ENCODE results near the gene FGF3. TPM values are rescaled to one million over a fixed set of nuclear protein-coding genes. Genes with fewer than 3 reads are reported as not detected.

FGF3 gene
- total RNA-seq, 1 donor from 2014 or later, result not detected

DNA sequence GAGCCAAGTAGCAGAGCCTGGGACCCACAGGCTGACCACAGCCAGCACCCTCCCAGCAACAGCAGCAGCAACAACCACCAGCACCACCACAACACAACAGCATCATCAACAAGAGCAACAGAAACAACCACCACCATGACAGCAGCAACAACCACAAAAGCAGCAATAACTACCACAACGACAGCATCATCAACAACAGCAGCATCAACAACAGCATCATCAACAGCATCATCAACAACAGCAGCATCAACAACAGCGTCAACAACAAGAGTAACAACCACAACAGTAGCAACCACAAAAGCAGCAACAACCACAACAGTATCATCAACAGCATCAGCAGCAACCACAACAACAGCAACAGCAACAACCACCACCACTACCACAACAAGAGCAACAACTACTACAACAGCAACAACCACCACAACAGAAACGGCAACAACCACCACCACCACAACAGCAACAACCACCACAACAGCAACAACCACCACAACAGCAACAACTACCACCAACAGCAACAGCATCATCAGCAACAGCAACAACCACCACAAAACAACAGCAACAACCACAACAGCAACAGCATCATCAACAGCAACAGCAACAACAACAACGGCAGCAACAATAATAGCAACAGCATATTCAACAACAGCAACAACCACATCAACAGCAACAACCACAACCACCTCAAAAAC, 22.1 kb upstream of the FGF3 start:
- Mint-ChIP-seq H3K27ac (ENCODE audit: unreplicated experiment) (no peak overlapping the region), H3K4me1 (ENCODE audit: unreplicated experiment) (peaks cover 4% of the 10 kb centered on the region), H3K27me3 (ENCODE audit: unreplicated experiment) (peaks cover 3% of the 10 kb centered on the region), H3K36me3 (ENCODE audit: low read depth, unreplicated experiment) (peaks cover 7% of the 10 kb centered on the region), H3K4me3 (ENCODE audit: unreplicated experiment) (no peak overlapping the region), H3K9me3 (ENCODE audit: unreplicated experiment) (no peaks in the 10 kb centered on the region)
- DNase-seq (ENCODE audit: low spot score), result no peak
- TF ChIP-seq, protein P1, sequence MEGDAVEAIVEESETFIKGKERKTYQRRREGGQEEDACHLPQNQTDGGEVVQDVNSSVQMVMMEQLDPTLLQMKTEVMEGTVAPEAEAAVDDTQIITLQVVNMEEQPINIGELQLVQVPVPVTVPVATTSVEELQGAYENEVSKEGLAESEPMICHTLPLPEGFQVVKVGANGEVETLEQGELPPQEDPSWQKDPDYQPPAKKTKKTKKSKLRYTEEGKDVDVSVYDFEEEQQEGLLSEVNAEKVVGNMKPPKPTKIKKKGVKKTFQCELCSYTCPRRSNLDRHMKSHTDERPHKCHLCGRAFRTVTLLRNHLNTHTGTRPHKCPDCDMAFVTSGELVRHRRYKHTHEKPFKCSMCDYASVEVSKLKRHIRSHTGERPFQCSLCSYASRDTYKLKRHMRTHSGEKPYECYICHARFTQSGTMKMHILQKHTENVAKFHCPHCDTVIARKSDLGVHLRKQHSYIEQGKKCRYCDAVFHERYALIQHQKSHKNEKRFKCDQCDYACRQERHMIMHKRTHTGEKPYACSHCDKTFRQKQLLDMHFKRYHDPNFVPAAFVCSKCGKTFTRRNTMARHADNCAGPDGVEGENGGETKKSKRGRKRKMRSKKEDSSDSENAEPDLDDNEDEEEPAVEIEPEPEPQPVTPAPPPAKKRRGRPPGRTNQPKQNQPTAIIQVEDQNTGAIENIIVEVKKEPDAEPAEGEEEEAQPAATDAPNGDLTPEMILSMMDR (IDR thresholded peaks at IDR 0.05; ENCODE audit: unreplicated experiment), result no peak

DNA sequence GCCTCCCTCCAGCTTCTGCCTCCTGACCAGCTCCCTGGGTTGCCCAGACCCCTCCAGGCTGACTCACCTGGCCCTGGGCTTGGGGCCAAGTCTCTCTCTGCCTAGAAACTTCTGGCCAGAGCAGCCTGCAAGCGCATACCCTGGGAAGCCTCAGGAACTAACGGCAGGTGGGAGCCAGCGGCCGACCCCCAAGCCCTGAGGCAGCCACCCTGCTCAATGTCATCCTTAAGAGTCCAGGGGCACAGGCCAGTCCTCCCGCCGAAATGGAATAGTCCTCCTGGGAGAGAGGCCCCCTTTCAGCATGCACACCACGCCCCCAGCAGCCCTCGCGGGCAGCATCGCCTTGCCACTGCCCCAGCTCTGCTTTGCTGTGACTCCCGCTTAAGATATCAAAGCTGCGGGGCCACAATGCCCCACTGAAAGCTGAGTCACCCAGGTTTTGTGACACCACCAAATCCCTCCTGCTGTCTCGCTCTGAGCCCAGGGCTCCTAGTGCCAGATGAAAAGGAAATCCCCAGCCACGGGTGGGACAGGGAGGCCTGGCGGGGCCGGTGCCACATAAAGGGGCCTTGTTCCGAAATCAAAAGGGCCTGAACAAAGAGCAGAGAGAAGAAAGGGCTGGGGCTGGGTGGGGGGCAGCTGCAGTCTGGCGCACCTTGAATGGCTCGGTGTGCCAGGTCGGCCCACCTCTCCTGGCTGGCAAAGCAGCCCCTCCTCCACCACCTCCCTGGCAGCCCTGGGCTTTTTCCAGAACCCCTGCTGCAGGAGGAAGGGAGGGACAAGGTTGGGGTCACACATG, 21.4 kb upstream of the FGF3 start:
- H3K4me3 Mint-ChIP-seq (ENCODE audit: unreplicated experiment), result no peak overlapping the region

DNA sequence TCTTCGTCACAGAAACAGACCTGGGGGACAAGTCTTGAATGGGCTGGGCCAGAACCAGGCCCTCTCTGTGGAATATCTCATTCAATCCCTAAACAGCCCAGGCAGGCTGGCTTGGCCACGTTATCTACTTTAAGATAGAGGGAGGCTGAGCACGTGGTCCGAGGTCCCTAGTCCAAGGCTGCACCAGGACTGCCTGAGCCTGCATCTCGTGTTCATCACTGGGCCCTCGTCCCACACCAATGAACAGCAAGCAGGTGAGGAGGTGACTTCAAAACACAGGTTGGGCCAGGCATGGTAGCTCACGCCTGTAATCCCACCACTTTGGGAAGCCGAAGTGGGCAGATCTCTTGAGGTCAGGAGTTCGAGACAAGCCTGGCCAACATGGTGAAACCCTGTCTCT, 20.3 kb upstream of the FGF3 start:
- Mint-ChIP-seq H3K9me3 (ENCODE audit: unreplicated experiment) (no peaks in the 10 kb centered on the region), H3K27me3 (ENCODE audit: unreplicated experiment) (peaks cover 3% of the 10 kb centered on the region), H3K27ac (ENCODE audit: unreplicated experiment) (no peak overlapping the region), H3K36me3 (ENCODE audit: low read depth, unreplicated experiment) (peaks cover 7% of the 10 kb centered on the region), H3K4me3 (ENCODE audit: unreplicated experiment) (no peak overlapping the region), H3K4me1 (ENCODE audit: unreplicated experiment) (peaks cover 4% of the 10 kb centered on the region)
- TF ChIP-seq, protein P1 (IDR thresholded peaks at IDR 0.05; ENCODE audit: unreplicated experiment), result no peak
- no peak for DNase-seq (ENCODE audit: low spot score)

More for the DNA sequence above, 21.4 kb upstream of the FGF3 start:
- Mint-ChIP-seq H3K4me1 (ENCODE audit: unreplicated experiment) (peaks cover 4% of the 10 kb centered on the region), H3K27ac (ENCODE audit: unreplicated experiment) (no peak overlapping the region), H3K27me3 (ENCODE audit: unreplicated experiment) (peaks cover 3% of the 10 kb centered on the region), H3K9me3 (ENCODE audit: unreplicated experiment) (no peaks in the 10 kb centered on the region), H3K36me3 (ENCODE audit: low read depth, unreplicated experiment) (peaks cover 7% of the 10 kb centered on the region)
- TF ChIP-seq, protein P1 (IDR thresholded peaks at IDR 0.05; ENCODE audit: unreplicated experiment), result no peak
- DNase-seq (ENCODE audit: low spot score), result no peak

DNA sequence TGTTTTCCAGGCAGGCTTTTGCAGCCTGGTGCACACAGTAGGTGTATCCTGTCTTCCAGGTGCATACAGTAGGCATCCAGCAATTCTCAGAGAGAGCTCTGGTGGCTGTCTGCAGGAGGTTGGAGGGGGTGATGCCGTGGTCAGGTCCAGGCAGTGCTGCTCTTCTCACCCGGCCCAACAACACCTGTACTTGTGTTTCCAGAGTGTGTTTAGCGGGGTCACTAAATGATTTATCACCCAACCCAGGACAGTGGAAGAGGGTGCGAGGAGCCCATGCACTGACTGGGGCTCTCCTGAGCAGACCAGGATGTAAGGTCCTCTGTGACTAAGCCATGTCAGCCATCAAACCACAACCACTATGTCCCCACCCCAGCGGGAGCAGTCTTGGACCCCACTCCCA, 18.6 kb upstream of the FGF3 start:
- Mint-ChIP-seq H3K36me3 (ENCODE audit: low read depth, unreplicated experiment) (peaks cover 7% of the 10 kb centered on the region), H3K4me3 (ENCODE audit: unreplicated experiment) (no peak overlapping the region), H3K9me3 (ENCODE audit: unreplicated experiment) (no peaks in the 10 kb centered on the region), H3K27ac (ENCODE audit: unreplicated experiment) (no peak overlapping the region), H3K27me3 (ENCODE audit: unreplicated experiment) (peaks cover 5% of the 10 kb centered on the region), H3K4me1 (ENCODE audit: unreplicated experiment) (peaks cover 4% of the 10 kb centered on the region)
- DNase-seq (ENCODE audit: low spot score), result no peak
- TF ChIP-seq, protein P1 (IDR thresholded peaks at IDR 0.05; ENCODE audit: unreplicated experiment), result no peak

DNA sequence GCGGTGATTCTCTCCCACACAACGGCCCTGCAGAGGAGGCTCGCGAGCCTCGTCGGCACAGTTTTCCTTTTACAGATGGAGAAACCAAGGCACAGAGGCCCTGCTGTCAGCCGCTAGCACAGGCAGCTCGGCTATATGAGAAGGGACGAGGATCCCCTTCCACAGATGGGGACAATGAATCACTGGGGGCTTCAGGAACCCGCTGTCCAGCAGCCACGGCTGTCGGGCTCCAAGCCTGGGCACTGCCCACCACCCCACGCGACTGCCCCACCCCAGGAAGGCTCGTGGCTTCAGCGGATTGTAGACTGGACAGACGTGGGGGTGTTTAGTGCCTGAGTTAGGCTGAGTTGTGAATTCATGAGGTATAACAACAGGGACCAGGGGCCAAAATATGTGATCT, 17.2 kb upstream of the FGF3 start:
- Mint-ChIP-seq H3K36me3 (ENCODE audit: low read depth, unreplicated experiment) (peaks cover 3% of the 10 kb centered on the region), H3K27me3 (ENCODE audit: unreplicated experiment) (peaks cover 2% of the 10 kb centered on the region), H3K27ac (ENCODE audit: unreplicated experiment) (no peak overlapping the region), H3K4me3 (ENCODE audit: unreplicated experiment) (no peak overlapping the region), H3K4me1 (ENCODE audit: unreplicated experiment) (peaks cover 2% of the 10 kb centered on the region), H3K9me3 (ENCODE audit: unreplicated experiment) (no peaks in the 10 kb centered on the region)
- TF ChIP-seq, protein P1 (IDR thresholded peaks at IDR 0.05; ENCODE audit: unreplicated experiment), result no peak
- DNase-seq (ENCODE audit: low spot score), result no peak
